ENCODE data around the gene TBPL2.

DNA sequence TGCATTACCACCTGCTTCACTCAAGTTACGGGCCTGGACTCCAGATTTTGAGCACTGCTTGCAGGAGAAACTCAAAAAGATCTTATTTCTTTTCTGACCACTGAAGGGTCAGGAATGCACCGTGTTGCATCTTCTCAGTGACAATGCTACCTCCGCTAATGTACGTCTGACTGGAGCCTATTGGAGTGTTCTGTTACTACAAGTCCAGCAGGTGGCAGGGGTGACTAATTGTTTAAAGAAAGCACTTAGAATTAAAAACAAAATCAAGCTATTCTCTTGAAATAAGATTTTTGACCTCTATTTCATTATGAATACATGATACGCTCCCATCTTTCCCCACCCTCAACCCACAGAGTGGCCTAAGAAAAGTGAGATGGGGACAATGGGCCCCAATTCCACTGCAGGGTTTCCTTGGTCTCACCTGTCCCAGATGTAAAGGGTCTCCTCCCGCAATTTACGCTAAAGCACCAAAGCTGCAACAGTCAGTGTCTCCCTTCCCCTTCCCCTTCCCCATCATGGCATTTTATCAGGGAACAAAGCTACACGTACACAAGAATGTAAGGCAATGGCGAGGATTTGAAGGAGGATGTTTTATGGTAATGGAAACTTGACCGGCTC lies 2.2 kb downstream of the TBPL2 start:
- no peak for TF ChIP-seq POLR2A (IDR thresholded peaks at IDR 0.05; ENCODE audit: low read length)
- TF ChIP-seq GATA1 (IDR thresholded peaks at IDR 0.05; ENCODE audit: low read depth, low read length): no peak
